Fibroblast of lung (primary cell): ENCODE data around the gene TBC1D14.

Experiments used
- EZH2 ChIP-seq: IDR thresholded peaks from 2 replicates; pipeline ENCODE4 v1.5.1; 2012; ENCODE audit warnings: low read length, control low read depth, mild to moderate bottlenecking; ENCODE audit errors: missing control alignments
- TF ChIP-seq, protein P1 (sequence below), 2 donors: IDR thresholded peaks in 1 of 2; conservative IDR thresholded peaks in 1 of 2; 1 replicate in 1 of 2; 2 replicates in 1 of 2; pipeline ENCODE4 v1.5.1; 2011 to 2012; ENCODE audit warnings: low read length in 2 of 2, control low read depth in 1 of 2, inconsistent platforms in 1 of 2, low read depth in 1 of 2, mild to moderate bottlenecking in 1 of 2

DNA sequence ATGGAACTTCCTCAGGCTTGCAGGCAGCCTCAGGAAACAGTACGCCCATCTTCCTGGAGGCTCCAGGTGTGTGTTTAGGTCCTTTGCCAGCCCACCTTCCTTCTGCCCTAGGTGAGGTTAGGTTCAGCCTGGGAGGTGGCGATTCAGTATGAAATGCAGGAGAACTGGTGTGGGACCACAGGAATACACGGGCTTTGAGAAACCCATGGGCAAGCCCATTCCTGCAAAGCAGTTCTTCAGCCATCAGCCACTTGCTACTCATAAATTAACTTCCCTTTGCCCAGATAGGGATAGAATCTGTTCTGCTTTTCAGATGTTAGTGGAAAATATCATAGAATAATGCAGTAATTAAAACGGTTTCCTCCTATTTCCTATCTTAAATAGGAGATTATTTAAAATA is 32.2 kb downstream of the TBC1D14 start:
- TF ChIP-seq, protein P1, sequence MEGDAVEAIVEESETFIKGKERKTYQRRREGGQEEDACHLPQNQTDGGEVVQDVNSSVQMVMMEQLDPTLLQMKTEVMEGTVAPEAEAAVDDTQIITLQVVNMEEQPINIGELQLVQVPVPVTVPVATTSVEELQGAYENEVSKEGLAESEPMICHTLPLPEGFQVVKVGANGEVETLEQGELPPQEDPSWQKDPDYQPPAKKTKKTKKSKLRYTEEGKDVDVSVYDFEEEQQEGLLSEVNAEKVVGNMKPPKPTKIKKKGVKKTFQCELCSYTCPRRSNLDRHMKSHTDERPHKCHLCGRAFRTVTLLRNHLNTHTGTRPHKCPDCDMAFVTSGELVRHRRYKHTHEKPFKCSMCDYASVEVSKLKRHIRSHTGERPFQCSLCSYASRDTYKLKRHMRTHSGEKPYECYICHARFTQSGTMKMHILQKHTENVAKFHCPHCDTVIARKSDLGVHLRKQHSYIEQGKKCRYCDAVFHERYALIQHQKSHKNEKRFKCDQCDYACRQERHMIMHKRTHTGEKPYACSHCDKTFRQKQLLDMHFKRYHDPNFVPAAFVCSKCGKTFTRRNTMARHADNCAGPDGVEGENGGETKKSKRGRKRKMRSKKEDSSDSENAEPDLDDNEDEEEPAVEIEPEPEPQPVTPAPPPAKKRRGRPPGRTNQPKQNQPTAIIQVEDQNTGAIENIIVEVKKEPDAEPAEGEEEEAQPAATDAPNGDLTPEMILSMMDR (conservative IDR thresholded peaks at IDR 0.05 in 1 of 2, IDR thresholded peaks at IDR 0.05 in 1 of 2; ENCODE audit: low read depth in 1 of 2, low read length in 2 of 2) = no peak
- no peak for TF ChIP-seq EZH2
